Aorta (tissue), 5 donors: Measurements from ENCODE around the gene SIL1. TPM values are rescaled to one million over a fixed set of nuclear protein-coding genes. Genes with fewer than 3 reads are reported as not detected.

Experiments
- ATAC-seq: fragments of 200-7000 bp; cut with Tn5 transposase; one replicate; pipeline ENCODE4 v1.9.1; 2022; ENCODE audit warnings: moderate library complexity; ENCODE audit not compliant: low FRiP score
- DNase-seq, 2 donors: peaks; one replicate each; pipeline ENCODE4 v3.0.0-alpha.2; 2020
- H3K27ac ChIP-seq, 2 donors: one replicate each; pipeline ENCODE4 v1.5.1; 2013; ENCODE audit warnings: low read length in 2 of 2, mild to moderate bottlenecking in 2 of 2, moderate library complexity in 2 of 2, control low read depth in 1 of 2, inconsistent platforms in 1 of 2, low read depth in 1 of 2
- H3K27me3 ChIP-seq, 2 donors: one replicate each; pipeline ENCODE4 v1.6.1; 2013; ENCODE audit warnings: control low read depth in 1 of 2, low read length in 1 of 2, mild to moderate bottlenecking in 1 of 2, moderate library complexity in 1 of 2; ENCODE audit not compliant: insufficient read depth in 2 of 2, control insufficient read depth in 1 of 2
- H3K36me3 ChIP-seq, 2 donors: one replicate each; pipeline ENCODE4 v1.6.1; 2013; ENCODE audit warnings: control low read depth in 1 of 2, low read length in 1 of 2, mild to moderate bottlenecking in 1 of 2; ENCODE audit not compliant: insufficient read depth in 2 of 2, control insufficient read depth in 1 of 2
- H3K4me1 ChIP-seq, 2 donors: one replicate each; pipeline ENCODE4 v1.6.1; 2013; ENCODE audit warnings: low read length in 2 of 2, control low read depth in 1 of 2, mild to moderate bottlenecking in 1 of 2, moderate library complexity in 1 of 2; ENCODE audit not compliant: insufficient read depth in 2 of 2, control insufficient read depth in 1 of 2
- H3K4me3 ChIP-seq, 2 donors: one replicate each; pipeline ENCODE4 v1.5.1; 2013; ENCODE audit warnings: low read length in 2 of 2, control low read depth in 1 of 2, mild to moderate bottlenecking in 1 of 2
- H3K9me3 ChIP-seq: one replicate; pipeline ENCODE4 v1.6.1; 2013; ENCODE audit warnings: mild to moderate bottlenecking, low read length; ENCODE audit not compliant: control insufficient read depth
- WGBS, 2 donors: extraction: QIAGEN DNeasy Blood & Tissue Kit; methylation state at CpG; one replicate each; pipeline ENCODE4 v1.1.7; 2013; 5-methylcytosine and 5-hydroxymethylcytosine counted together
- intact Hi-C, 2 donors: fragments of 100-400 bp; cut with DNase I; formaldehyde crosslinking; loops; one replicate each; pipeline versions ENCODE4 v1.14.2 to v1.15.0; 2022
- polyA plus RNA-seq, 2 donors: library from polyadenylated mRNA; stranded (reverse); fragments of 200-250 nt; gene quantifications; one replicate each; pipeline ENCODE4 v1.2.3, GENCODE V29; 2013
- total RNA-seq, 2 donors: library from RNA; stranded (reverse); fragmentation: NEBNext Ultra II Directional; extraction: Animal tissue kit (Norgen Biotek cat#: 25700); gene quantifications; one replicate each; pipeline ENCODE4 v1.2.1, GENCODE V29; 2021
- donor health status: healthy with polysubstance abuse.
- donor health status: Bipolar disorder and iron deficiency.
- donor health status: DM: no; HTN: no; CAD: no.
- donor health status: DM: no; HTN: no; CAD: no.
- donor health status: DM: yes; HTN: yes; CAD: no.

SIL1 gene
- total and polyA plus RNA-seq, 4 donors, result 19.4 to 58.9 (median 49.2) TPM

DNA sequence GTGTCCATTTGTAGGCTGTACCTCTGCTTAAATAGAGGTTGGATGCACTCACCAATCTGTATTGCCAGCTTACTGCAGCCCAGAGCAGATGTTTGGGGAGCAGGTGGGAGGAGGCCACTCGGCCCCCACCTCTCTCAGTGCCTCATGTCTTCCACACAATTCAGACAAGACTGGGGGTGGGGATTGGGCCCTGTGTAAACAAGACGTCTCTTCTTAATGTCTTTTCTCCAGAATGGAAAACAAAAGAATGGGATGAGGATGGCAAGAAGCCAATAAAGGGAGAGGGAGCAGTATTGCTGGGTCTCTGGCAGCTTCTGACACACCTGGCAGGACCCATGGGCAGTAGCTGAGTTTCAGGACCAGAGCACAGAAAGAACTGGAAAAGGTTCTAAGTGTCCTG is 64.9 kb downstream of the SIL1 start:
- H3K4me1 ChIP-seq, result peaks cover 3 to 7% of the 10 kb centered on the region in 2 donors
- ATAC-seq, result no peak
- DNase-seq, result no peak
- H3K27ac ChIP-seq, result peak overlapping the region in 1 of 2 donors; percentile 92
- intact Hi-C loops, result no loop called here
- no peaks in the 10 kb centered on the region for H3K9me3 ChIP-seq
- no peaks in the 10 kb centered on the region for H3K27me3 ChIP-seq
- no peak overlapping the region for H3K4me3 ChIP-seq
- 43 to 45% methylated on average over 2 of the region's 2 CpGs for WGBS, 2 donors
- no peaks in the 10 kb centered on the region for H3K36me3 ChIP-seq

DNA sequence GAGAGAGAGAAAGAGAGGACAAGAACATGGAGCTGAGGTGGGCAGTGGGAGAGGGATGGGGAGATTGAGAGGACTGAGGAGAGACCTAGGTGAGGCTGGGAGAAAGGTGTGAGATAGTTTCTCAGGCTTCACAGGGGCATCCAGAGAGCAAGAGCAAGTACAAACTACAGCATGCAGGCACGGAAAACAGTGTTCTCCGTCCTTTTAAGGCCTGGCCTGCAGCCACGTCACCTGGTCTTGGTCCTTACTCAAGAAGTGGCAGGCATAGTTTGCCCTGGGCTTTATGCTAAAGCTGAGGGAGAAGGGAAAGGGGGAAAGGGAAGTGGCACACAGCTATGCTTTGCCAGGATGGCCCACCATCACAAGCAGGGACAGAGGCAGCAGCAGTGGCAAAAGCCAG is 65.7 kb downstream of the SIL1 start:
- Histone ChIP-seq H3K4me1 (peaks cover 3 to 7% of the 10 kb centered on the region in 2 donors), H3K36me3 (no peaks in the 10 kb centered on the region), H3K4me3 (no peak overlapping the region), H3K27me3 (no peaks in the 10 kb centered on the region), H3K9me3 (no peaks in the 10 kb centered on the region), H3K27ac (peak overlapping the region; percentile 91)
- DNase-seq (peak in 1 of 2 donors; percentile 79), ATAC-seq (no peak)
- WGBS, 2 donors, result 16 to 21% methylated on average over 3 of the region's 3 CpGs
- intact Hi-C loops, result no loop called here

DNA sequence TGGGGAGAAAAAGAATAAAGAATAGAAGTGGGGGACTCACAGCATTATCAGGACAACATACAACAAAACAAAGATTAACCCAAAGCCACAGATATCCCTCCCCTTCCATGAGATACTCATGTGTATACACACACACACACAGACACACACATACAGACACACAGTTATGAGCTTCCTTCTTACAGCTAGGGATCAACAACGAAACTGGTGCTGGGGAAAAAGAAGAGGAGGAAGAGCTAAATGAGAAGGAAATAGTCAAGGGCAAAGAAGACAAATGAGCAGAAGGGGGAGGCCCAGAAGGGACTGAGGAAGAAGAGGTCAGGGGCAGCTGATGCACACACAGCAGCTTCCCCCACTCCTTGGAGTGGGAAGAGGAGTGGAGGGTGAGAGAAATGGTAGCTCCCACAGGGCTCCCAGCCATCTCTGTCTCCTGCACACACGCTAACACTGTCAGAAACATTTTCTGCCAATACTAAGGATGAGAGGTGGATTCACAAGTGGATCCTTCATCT is 66.2 kb downstream of the SIL1 start:
- Histone ChIP-seq H3K36me3 (no peaks in the 10 kb centered on the region), H3K4me1 (peaks cover 3 to 7% of the 10 kb centered on the region in 2 donors), H3K27ac (peak overlapping the region; percentile 91), H3K9me3 (no peaks in the 10 kb centered on the region), H3K4me3 (no peak overlapping the region), H3K27me3 (no peaks in the 10 kb centered on the region)
- 15 to 35% methylated on average over 2 of the region's 2 CpGs for WGBS, 2 donors
- intact Hi-C loops, result no loop called here
- DNase-seq (no peak), ATAC-seq (peak; percentile 36)

DNA sequence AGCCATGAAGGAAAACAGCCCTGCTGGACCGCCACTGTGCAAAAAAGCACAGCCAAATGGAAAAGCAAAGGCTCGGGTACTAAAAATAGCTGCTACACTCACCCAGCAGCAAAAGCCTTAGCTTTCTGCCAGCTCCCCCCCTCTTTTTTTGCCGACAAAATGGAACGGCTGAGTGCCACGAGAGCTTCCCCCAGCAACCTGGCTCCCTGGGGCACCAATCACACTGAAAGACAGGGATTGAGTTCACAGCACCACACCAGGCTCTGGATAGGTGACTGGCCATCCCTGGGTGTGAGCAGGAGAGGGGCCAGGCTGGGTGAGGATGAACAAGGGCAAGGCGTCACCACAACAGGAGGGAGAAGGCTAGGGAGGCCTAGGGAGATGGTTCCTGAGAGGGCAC is 66.7 kb downstream of the SIL1 start:
- Histone ChIP-seq H3K36me3 (no peaks in the 10 kb centered on the region), H3K27ac (peak overlapping the region; percentile 91), H3K9me3 (no peaks in the 10 kb centered on the region), H3K4me3 (no peak overlapping the region), H3K27me3 (no peaks in the 10 kb centered on the region), H3K4me1 (peaks cover 3 to 7% of the 10 kb centered on the region in 2 donors)
- ATAC-seq (peak; percentile 71), DNase-seq (peak; percentile 65 to 83)
- 5% methylated on average over 6 of the region's 6 CpGs for WGBS, 2 donors
- intact Hi-C loops, result no loop called here

DNA sequence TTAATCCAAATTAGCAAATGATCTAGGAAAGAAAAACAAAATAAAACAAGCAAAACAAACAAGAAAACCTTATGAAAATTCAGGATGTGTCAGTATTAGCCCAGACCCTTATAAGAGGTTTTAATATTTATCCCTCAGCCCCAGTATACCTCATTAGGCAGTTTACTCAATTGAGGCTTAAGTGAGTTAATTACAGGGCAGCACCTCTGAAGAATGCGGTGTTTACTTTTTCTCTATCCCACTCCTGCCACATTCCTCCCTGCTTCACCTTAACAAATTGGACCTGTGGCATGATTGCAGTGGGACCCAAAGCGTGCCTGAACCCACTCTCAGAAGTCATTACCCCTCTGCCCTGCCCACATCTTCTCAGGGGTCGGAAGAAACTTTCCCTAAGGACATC is 67.1 kb downstream of the SIL1 start:
- peaks cover 3 to 7% of the 10 kb centered on the region in 2 donors for H3K4me1 ChIP-seq
- no peak for DNase-seq
- H3K4me3 ChIP-seq, result no peak overlapping the region
- no peak for ATAC-seq
- intact Hi-C loops, result no loop called here
- 1 to 8% methylated on average over 3 of the region's 3 CpGs for WGBS, 2 donors
- no peaks in the 10 kb centered on the region for H3K9me3 ChIP-seq
- peak overlapping the region; percentile 72 to 91 for H3K27ac ChIP-seq
- H3K27me3 ChIP-seq, result no peaks in the 10 kb centered on the region
- H3K36me3 ChIP-seq, result no peaks in the 10 kb centered on the region

DNA sequence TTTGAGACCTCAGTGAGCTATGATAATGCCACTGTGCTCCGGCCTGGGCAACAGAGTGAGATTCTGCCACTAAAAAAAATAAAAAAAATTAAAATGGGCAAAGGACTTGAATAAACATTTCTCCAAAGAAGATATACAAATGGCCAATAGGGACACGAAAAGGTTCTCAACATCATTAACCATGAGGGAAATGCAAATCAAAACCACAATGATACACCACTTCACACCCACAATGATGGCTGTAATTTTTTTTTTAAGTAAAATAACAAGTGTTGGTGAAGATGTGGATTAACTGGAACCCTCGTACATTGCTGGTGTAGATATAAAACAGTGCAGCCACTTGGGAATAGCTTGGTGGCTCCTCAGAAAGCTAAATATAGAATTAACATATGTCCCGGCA is 68.0 kb downstream of the SIL1 start:
- Histone ChIP-seq H3K36me3 (no peaks in the 10 kb centered on the region), H3K27ac (no peak overlapping the region), H3K9me3 (no peaks in the 10 kb centered on the region), H3K4me3 (no peak overlapping the region), H3K27me3 (no peaks in the 10 kb centered on the region), H3K4me1 (peaks cover 3 to 7% of the 10 kb centered on the region in 2 donors)
- no peak for ATAC-seq
- DNase-seq, result no peak
- 36 to 56% methylated on average over 4 of the region's 4 CpGs for WGBS, 2 donors
- intact Hi-C loops, result no loop called here

DNA sequence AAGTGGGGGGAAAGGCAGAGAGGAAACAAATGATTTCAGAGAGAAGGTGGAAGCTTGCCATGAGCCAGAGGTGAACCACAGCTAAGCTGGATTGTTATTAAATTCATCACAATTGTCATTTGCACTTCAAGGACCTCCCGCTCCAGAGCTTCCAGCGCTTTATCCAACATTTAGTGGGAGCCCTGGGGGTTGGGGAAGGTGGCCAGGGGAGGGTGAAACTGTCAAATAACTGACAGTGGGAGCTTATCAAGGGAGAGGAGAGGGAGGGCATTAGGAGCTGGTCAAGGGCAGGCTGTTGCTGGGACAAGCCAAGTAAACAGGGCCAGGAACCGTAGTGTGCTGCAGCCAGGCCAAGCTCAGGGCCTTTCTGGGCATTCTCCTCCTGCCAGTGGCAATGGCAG is 71.5 kb downstream of the SIL1 start:
- peaks cover 0 to 3% of the 10 kb centered on the region in 2 donors for H3K4me1 ChIP-seq
- H3K36me3 ChIP-seq, result no peaks in the 10 kb centered on the region
- no peak overlapping the region for H3K4me3 ChIP-seq
- no peaks in the 10 kb centered on the region for H3K9me3 ChIP-seq
- intact Hi-C loops, result no loop called here
- DNase-seq, result no peak
- no peaks in the 10 kb centered on the region for H3K27me3 ChIP-seq
- ATAC-seq, result no peak
- H3K27ac ChIP-seq, result peak overlapping the region; percentile 48 to 75
- WGBS, 2 donors, result 14 to 24% methylated on average over 3 of the region's 3 CpGs

DNA sequence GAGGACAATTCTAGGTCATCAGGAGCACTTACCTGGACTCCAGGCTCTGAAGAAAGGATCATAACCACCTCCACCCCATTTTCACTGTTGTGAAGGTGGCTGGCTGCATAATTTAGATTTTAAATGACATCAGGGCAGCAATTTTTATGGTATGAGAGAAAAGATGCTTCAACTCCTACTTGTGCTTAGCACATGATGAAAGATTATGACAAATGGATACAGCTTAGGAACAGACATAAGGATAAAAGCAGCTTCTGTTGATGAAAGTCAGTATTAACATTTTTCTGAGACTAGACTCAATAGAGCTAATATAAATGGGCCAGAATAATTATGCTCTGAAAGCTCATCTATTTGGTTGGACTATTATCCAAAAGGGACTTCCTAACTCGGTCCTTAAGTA is 72.2 kb downstream of the SIL1 start:
- H3K27ac ChIP-seq, result peak overlapping the region in 1 of 2 donors; percentile 48
- intact Hi-C loops, result no loop called here
- peaks cover 2 to 3% of the 10 kb centered on the region in 2 donors for H3K4me1 ChIP-seq

DNA sequence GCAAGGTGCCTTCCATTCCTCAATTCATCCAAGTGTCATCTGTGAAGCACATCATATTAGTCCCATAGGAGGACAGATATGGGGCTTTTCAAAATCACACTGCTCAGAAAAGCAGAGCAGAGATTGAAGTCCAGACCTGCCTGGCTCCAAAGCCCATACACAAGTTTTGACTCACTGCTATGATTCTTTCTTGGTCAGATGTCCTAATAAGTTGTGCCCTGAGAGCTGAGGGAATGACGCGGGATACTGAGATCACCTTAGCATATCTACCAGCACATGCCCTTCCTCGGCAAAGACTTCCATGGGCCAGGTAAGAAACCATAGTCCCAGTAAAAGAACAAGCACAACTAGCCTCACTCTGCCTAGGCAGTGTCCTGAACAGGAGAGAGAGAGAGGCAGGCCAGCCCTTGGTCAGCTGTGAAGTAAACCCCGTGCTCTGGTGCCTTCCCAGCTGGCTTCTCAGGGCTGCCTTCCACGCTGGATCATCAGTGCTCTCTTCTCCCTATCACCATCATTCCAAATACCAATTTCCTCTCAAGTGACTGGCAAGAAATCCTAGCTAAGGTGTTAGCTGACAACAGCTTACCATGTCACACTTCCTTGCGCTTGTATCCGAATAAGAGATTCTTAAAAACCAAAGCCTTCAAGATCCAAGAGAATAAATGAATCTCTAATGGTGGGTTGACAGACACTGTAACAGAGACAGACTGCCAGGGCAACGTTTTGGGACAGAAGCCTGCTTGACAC is 73.2 kb downstream of the SIL1 start:
- no peak overlapping the region for H3K4me3 ChIP-seq

More for the DNA sequence above, 72.2 kb downstream of the SIL1 start:
- Histone ChIP-seq H3K36me3 (no peaks in the 10 kb centered on the region), H3K4me3 (no peak overlapping the region), H3K9me3 (no peaks in the 10 kb centered on the region), H3K27me3 (no peaks in the 10 kb centered on the region)
- DNase-seq (no peak), ATAC-seq (no peak)
- 17 to 52% methylated on average over 1 of the region's 1 CpG for WGBS, 2 donors

More for the DNA sequence above, 73.2 kb downstream of the SIL1 start:
- WGBS, 2 donors, result 65 to 68% methylated on average over 8 of the region's 8 CpGs
- Histone ChIP-seq H3K27me3 (no peaks in the 10 kb centered on the region), H3K9me3 (no peaks in the 10 kb centered on the region), H3K4me1 (peaks cover 4 to 5% of the 10 kb centered on the region in 2 donors), H3K36me3 (no peaks in the 10 kb centered on the region), H3K27ac (peak overlapping the region in 1 of 2 donors; percentile 29)
- intact Hi-C loops, result no loop called here
- no peak for DNase-seq
- ATAC-seq, result no peak
